WTC11 (cell line): ENCODE data around the gene CSNK1G3. TPM values are rescaled to one million over a fixed set of nuclear protein-coding genes. Genes with fewer than 3 reads are reported as not detected.

Experiments
- ATAC-seq: fragments of 200-7000 bp; cut with Tn5 transposase; 2 replicates; pipeline ENCODE4 v1.10.0; 2021; ENCODE audit warnings: mild to moderate bottlenecking, moderate library complexity
- CTCF ChIA-PET: fragments of 300-600 bp; sonication (Branson Sonifier 250); formaldehyde crosslinking; loops from one replicate; lab custom pipeline; 2021; ENCODE audit warnings: antibody characterized with exemption; lab: Charles Lee
- POLR2A ChIA-PET: fragments of 350-600 bp; sonication (Branson Sonifier 250); formaldehyde crosslinking; loops from one replicate; lab custom pipeline; 2021; ENCODE audit warnings: antibody characterized with exemption; lab: Charles Lee
- DNase-seq: peaks from one replicate; pipeline ENCODE4 v3.0.0; 2021; ENCODE audit warnings: low spot score
- H3K27ac Mint-ChIP-seq: 2 replicates; pipeline ENCODE4 v1.8.0; 2021; ENCODE audit warnings: mixed read lengths
- H3K27me3 Mint-ChIP-seq: 2 replicates; pipeline ENCODE4 v1.8.0; 2021; ENCODE audit warnings: low read depth, mild to moderate bottlenecking, moderate library complexity, mixed read lengths
- H3K36me3 Mint-ChIP-seq: 2 replicates; pipeline ENCODE4 v1.8.0; 2021; ENCODE audit warnings: mixed read lengths
- H3K4me1 Mint-ChIP-seq: 2 replicates; pipeline ENCODE4 v1.8.0; 2022; ENCODE audit warnings: mixed read lengths
- H3K4me3 Mint-ChIP-seq: 2 replicates; pipeline ENCODE4 v1.8.0; 2021; ENCODE audit warnings: mild to moderate bottlenecking, moderate library complexity, mixed read lengths
- H3K9me3 Mint-ChIP-seq: 2 replicates; pipeline ENCODE4 v1.8.0; 2021; ENCODE audit warnings: mixed read lengths
- CREM ChIP-seq: sonication (generic); formaldehyde crosslinking; IDR thresholded peaks from 2 replicates; pipeline ENCODE4 v1.8.1; 2022; ENCODE audit warnings: mild to moderate bottlenecking, missing genetic modification reagents, moderate library complexity
- IRF2 ChIP-seq: sonication (generic); formaldehyde crosslinking; IDR thresholded peaks from 2 replicates; pipeline ENCODE4 v1.8.0; 2022; ENCODE audit warnings: low read depth, missing genetic modification reagents, borderline replicate concordance
- JAZF1 ChIP-seq: fragments of 250-450 bp; sonication (Bioruptor Pico); IDR thresholded peaks from 2 replicates; pipeline ENCODE4 v1.9.0; 2021; ENCODE audit warnings: moderate library complexity, mild to moderate bottlenecking, inconsistent platforms
- NFYB ChIP-seq: sonication (generic); formaldehyde crosslinking; conservative IDR thresholded peaks from 2 replicates; pipeline ENCODE4 v1.8.0; 2022; ENCODE audit warnings: low read depth, missing genetic modification reagents
- NR2C2 ChIP-seq: sonication (generic); formaldehyde crosslinking; IDR thresholded peaks from 2 replicates; pipeline ENCODE4 v1.8.0; 2022; ENCODE audit warnings: mild to moderate bottlenecking, missing genetic modification reagents
- OVOL2 ChIP-seq: fragments of 250-450 bp; sonication (Bioruptor Pico); IDR thresholded peaks from 2 replicates; pipeline ENCODE4 v1.9.0; 2021; ENCODE audit warnings: mild to moderate bottlenecking, borderline replicate concordance
- PRRX2 ChIP-seq: fragments of 250-450 bp; sonication (Bioruptor Pico); IDR thresholded peaks from 2 replicates; pipeline ENCODE4 v1.8.0; 2021; ENCODE audit warnings: mild to moderate bottlenecking
- RORB ChIP-seq: fragments of 250-450 bp; sonication (Bioruptor Pico); IDR thresholded peaks from 2 replicates; pipeline ENCODE4 v1.9.0; 2021; ENCODE audit warnings: mild to moderate bottlenecking
- SP1 ChIP-seq: sonication (generic); formaldehyde crosslinking; conservative IDR thresholded peaks from 2 replicates; pipeline ENCODE4 v1.8.1; 2022; ENCODE audit warnings: missing genetic modification reagents
- TEAD1 ChIP-seq: sonication (generic); formaldehyde crosslinking; IDR thresholded peaks from 2 replicates; pipeline ENCODE4 v1.8.0; 2022; ENCODE audit warnings: mild to moderate bottlenecking, missing genetic modification reagents
- ZNF232 ChIP-seq: sonication (generic); formaldehyde crosslinking; IDR thresholded peaks from 2 replicates; pipeline ENCODE4 v1.8.0; 2022; ENCODE audit warnings: mild to moderate bottlenecking, missing genetic modification reagents
- total RNA-seq: library from RNA; stranded (reverse); gene quantifications from 3 replicates; pipeline ENCODE4 v1.2.3, GENCODE V29; 2021
- TF ChIP-seq, protein P1 (sequence below): sonication (generic); formaldehyde crosslinking; conservative IDR thresholded peaks from 2 replicates; pipeline ENCODE4 v1.8.1; 2023; ENCODE audit warnings: mild to moderate bottlenecking, low read depth, missing genetic modification reagents, moderate library complexity
- TF ChIP-seq, protein P2 (sequence below): sonication (generic); formaldehyde crosslinking; IDR thresholded peaks from 2 replicates; pipeline ENCODE4 v1.8.0; 2023; ENCODE audit warnings: missing genetic modification reagents
- TF ChIP-seq, protein P3 (sequence below): sonication (generic); formaldehyde crosslinking; IDR thresholded peaks from 2 replicates; pipeline ENCODE4 v1.8.1; 2023; ENCODE audit warnings: mild to moderate bottlenecking, missing genetic modification reagents
- TF ChIP-seq, protein P4 (sequence below): fragments of 200-600 bp; IDR thresholded peaks from 2 replicates; pipeline ENCODE4 v1.8.0; 2022; ENCODE audit warnings: antibody characterized with exemption
- TF ChIP-seq, protein P5 (sequence below): sonication (generic); formaldehyde crosslinking; IDR thresholded peaks from 2 replicates; pipeline ENCODE4 v1.8.0; 2022; ENCODE audit warnings: missing genetic modification reagents

The CSNK1G3 gene
- total RNA-seq, 1 experiment from 2014 or later: 51.2 TPM

DNA sequence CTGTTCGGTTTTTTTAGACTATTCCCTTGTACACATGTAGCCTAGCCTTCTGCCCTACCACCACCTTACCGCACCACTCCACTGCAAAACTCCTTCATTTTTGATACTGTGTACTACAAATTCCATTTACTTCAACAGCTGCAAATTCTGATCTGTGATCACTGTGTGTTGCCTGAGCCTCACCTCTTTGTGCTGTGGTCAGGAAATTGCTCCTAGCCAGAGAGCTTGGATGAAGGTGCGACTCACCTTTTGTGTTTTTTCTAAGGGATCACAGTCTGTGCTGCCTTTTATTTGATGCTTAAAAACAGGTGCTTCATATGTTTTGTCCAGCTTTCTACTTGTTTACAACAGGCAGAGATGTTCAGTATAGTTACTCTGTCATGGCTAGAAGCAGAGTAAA lies 31.5 kb downstream of the CSNK1G3 start (continued):
- no peak for TF ChIP-seq OVOL2 (CRISPR knock-in tag)
- no peak for TF ChIP-seq NR2C2
- TF ChIP-seq, protein P1, sequence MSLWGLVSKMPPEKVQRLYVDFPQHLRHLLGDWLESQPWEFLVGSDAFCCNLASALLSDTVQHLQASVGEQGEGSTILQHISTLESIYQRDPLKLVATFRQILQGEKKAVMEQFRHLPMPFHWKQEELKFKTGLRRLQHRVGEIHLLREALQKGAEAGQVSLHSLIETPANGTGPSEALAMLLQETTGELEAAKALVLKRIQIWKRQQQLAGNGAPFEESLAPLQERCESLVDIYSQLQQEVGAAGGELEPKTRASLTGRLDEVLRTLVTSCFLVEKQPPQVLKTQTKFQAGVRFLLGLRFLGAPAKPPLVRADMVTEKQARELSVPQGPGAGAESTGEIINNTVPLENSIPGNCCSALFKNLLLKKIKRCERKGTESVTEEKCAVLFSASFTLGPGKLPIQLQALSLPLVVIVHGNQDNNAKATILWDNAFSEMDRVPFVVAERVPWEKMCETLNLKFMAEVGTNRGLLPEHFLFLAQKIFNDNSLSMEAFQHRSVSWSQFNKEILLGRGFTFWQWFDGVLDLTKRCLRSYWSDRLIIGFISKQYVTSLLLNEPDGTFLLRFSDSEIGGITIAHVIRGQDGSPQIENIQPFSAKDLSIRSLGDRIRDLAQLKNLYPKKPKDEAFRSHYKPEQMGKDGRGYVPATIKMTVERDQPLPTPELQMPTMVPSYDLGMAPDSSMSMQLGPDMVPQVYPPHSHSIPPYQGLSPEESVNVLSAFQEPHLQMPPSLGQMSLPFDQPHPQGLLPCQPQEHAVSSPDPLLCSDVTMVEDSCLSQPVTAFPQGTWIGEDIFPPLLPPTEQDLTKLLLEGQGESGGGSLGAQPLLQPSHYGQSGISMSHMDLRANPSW (CRISPR knock-in tag): no peak
- TF ChIP-seq PRRX2 (CRISPR knock-in tag): no peak
- no peak for TF ChIP-seq ZNF232 (CRISPR knock-in tag)
- TF ChIP-seq RORB (CRISPR knock-in tag): no peak

DNA sequence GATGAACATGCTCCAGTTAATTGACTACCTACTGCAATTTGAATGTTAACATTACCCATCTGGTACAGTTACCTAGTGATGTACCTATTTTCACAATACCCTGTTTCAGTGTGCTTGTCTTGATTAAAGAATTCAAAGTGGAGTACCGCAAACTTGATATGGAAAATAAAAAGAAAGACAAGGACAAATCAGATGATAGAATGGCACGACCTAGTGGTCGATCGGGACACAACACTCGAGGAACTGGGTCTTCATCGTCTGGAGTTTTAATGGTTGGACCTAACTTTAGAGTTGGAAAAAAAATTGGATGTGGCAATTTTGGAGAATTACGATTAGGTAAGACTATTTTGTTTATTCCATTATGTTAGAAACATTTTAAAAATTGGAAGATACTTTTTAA lies 33.5 kb downstream of the CSNK1G3 start:
- peak; percentile 41; the same call in 1 of the 2 replicates for ATAC-seq

DNA sequence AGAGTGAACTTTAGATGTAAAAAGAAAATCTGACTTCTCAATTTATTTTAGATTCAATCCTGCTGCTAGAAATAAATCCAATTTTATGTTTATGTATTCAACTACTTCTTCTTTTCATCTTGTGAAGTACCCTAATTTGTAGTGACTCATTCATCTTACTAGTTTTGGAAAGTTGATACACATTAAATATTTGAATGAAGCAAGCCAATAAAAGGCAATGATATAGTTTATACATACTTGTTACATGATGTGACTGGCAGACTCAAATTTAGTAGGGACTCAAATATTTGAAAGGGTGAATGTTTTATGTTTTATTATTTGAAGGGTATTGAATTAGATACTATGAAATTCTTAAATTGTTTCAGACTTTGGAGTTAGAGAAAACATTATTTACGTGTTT lies 34.7 kb downstream of the CSNK1G3 start:
- DNase-seq (no peak), ATAC-seq (no peak)
- H3K36me3 Mint-ChIP-seq: peaks cover 10% of the 10 kb centered on the region
- H3K4me3 Mint-ChIP-seq: no peak overlapping the region
- H3K27me3 Mint-ChIP-seq: no peaks in the 10 kb centered on the region
- no peak overlapping the region for H3K27ac Mint-ChIP-seq
- peaks cover 7% of the 10 kb centered on the region for H3K9me3 Mint-ChIP-seq
- ChIA-PET CTCF (interaction anchor here (1.0 kb wide), 1 partner anchor 123 kb away, joined by 3 read pairs; the partner anchor contains the start of gene CEP120), POLR2A (no interaction called here)
- peaks cover 18% of the 10 kb centered on the region for H3K4me1 Mint-ChIP-seq
- TF ChIP-seq SP1 (CRISPR knock-in tag) (no peak), NFYB (CRISPR knock-in tag) (no peak), JAZF1 (no peak), TEAD1 (CRISPR knock-in tag) (no peak), CREM (CRISPR knock-in tag) (no peak), IRF2 (CRISPR knock-in tag) (no peak), RORB (CRISPR knock-in tag) (no peak)
- TF ChIP-seq, protein P2, sequence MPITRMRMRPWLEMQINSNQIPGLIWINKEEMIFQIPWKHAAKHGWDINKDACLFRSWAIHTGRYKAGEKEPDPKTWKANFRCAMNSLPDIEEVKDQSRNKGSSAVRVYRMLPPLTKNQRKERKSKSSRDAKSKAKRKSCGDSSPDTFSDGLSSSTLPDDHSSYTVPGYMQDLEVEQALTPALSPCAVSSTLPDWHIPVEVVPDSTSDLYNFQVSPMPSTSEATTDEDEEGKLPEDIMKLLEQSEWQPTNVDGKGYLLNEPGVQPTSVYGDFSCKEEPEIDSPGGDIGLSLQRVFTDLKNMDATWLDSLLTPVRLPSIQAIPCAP (CRISPR knock-in tag): no peak
- TF ChIP-seq, protein P3, sequence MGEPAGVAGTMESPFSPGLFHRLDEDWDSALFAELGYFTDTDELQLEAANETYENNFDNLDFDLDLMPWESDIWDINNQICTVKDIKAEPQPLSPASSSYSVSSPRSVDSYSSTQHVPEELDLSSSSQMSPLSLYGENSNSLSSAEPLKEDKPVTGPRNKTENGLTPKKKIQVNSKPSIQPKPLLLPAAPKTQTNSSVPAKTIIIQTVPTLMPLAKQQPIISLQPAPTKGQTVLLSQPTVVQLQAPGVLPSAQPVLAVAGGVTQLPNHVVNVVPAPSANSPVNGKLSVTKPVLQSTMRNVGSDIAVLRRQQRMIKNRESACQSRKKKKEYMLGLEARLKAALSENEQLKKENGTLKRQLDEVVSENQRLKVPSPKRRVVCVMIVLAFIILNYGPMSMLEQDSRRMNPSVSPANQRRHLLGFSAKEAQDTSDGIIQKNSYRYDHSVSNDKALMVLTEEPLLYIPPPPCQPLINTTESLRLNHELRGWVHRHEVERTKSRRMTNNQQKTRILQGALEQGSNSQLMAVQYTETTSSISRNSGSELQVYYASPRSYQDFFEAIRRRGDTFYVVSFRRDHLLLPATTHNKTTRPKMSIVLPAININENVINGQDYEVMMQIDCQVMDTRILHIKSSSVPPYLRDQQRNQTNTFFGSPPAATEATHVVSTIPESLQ (CRISPR knock-in tag): no peak

More for the DNA sequence above, 33.5 kb downstream of the CSNK1G3 start:
- Mint-ChIP-seq H3K36me3 (peaks cover 10% of the 10 kb centered on the region), H3K27me3 (no peaks in the 10 kb centered on the region), H3K4me1 (peaks cover 18% of the 10 kb centered on the region), H3K4me3 (no peak overlapping the region), H3K27ac (no peak overlapping the region), H3K9me3 (peaks cover 7% of the 10 kb centered on the region)
- ChIA-PET POLR2A (no interaction called here), CTCF (interaction anchor here (1.0 kb wide), 1 partner anchor 49 kb away, joined by 3 read pairs; no protein-coding TSS in a partner anchor)
- peak; percentile 26 for DNase-seq
- TF ChIP-seq, protein P4, sequence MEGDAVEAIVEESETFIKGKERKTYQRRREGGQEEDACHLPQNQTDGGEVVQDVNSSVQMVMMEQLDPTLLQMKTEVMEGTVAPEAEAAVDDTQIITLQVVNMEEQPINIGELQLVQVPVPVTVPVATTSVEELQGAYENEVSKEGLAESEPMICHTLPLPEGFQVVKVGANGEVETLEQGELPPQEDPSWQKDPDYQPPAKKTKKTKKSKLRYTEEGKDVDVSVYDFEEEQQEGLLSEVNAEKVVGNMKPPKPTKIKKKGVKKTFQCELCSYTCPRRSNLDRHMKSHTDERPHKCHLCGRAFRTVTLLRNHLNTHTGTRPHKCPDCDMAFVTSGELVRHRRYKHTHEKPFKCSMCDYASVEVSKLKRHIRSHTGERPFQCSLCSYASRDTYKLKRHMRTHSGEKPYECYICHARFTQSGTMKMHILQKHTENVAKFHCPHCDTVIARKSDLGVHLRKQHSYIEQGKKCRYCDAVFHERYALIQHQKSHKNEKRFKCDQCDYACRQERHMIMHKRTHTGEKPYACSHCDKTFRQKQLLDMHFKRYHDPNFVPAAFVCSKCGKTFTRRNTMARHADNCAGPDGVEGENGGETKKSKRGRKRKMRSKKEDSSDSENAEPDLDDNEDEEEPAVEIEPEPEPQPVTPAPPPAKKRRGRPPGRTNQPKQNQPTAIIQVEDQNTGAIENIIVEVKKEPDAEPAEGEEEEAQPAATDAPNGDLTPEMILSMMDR: peak; percentile 49; the same call in 1 of the 2 replicates
- TF ChIP-seq, protein P3 (CRISPR knock-in tag): no peak
- TF ChIP-seq, protein P5, sequence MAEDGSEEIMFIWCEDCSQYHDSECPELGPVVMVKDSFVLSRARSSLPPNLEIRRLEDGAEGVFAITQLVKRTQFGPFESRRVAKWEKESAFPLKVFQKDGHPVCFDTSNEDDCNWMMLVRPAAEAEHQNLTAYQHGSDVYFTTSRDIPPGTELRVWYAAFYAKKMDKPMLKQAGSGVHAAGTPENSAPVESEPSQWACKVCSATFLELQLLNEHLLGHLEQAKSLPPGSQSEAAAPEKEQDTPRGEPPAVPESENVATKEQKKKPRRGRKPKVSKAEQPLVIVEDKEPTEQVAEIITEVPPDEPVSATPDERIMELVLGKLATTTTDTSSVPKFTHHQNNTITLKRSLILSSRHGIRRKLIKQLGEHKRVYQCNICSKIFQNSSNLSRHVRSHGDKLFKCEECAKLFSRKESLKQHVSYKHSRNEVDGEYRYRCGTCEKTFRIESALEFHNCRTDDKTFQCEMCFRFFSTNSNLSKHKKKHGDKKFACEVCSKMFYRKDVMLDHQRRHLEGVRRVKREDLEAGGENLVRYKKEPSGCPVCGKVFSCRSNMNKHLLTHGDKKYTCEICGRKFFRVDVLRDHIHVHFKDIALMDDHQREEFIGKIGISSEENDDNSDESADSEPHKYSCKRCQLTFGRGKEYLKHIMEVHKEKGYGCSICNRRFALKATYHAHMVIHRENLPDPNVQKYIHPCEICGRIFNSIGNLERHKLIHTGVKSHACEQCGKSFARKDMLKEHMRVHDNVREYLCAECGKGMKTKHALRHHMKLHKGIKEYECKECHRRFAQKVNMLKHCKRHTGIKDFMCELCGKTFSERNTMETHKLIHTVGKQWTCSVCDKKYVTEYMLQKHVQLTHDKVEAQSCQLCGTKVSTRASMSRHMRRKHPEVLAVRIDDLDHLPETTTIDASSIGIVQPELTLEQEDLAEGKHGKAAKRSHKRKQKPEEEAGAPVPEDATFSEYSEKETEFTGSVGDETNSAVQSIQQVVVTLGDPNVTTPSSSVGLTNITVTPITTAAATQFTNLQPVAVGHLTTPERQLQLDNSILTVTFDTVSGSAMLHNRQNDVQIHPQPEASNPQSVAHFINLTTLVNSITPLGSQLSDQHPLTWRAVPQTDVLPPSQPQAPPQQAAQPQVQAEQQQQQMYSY (CRISPR knock-in tag): no peak
